ENCODE measurements around the gene TRPM3. TPM values are rescaled to one million over a fixed set of nuclear protein-coding genes. Genes with fewer than 3 reads are reported as not detected.

TRPM3 gene
- total RNA-seq, 1 experiment from 2014 or later: not detected

- CTCF ChIA-PET: no interaction called here
- DNase-seq: no peak
- Mint-ChIP-seq H3K27me3 (ENCODE audit: insufficient read depth, unreplicated experiment) (no peaks in the 10 kb centered on the region), H3K27ac (ENCODE audit: unreplicated experiment) (no peak overlapping the region), H3K4me3 (ENCODE audit: unreplicated experiment) (no peak overlapping the region), H3K36me3 (ENCODE audit: insufficient read depth, unreplicated experiment) (no peaks in the 10 kb centered on the region), H3K4me1 (ENCODE audit: low read depth, unreplicated experiment) (no peaks in the 10 kb centered on the region), H3K9me3 (ENCODE audit: unreplicated experiment) (no peaks in the 10 kb centered on the region)
- POLR2A ChIA-PET: no interaction called here
- Histone ChIP-seq H3K4me1 (no peaks in the 10 kb centered on the region), H3K27me3 (replicated peaks; ENCODE audit: control insufficient read depth, insufficient read depth, low read length) (no peaks in the 10 kb centered on the region), H3K36me3 (ENCODE audit: control insufficient read depth, insufficient read depth, low read length) (no peaks in the 10 kb centered on the region), H3K9me3 (no peaks in the 10 kb centered on the region), H3K4me3 (ENCODE audit: low read depth, low read length) (no peak overlapping the region)
- intact Hi-C loops (cut with micrococcal nuclease; ENCODE audit: unreplicated experiment): no loop called here
- TF ChIP-seq, protein P1, sequence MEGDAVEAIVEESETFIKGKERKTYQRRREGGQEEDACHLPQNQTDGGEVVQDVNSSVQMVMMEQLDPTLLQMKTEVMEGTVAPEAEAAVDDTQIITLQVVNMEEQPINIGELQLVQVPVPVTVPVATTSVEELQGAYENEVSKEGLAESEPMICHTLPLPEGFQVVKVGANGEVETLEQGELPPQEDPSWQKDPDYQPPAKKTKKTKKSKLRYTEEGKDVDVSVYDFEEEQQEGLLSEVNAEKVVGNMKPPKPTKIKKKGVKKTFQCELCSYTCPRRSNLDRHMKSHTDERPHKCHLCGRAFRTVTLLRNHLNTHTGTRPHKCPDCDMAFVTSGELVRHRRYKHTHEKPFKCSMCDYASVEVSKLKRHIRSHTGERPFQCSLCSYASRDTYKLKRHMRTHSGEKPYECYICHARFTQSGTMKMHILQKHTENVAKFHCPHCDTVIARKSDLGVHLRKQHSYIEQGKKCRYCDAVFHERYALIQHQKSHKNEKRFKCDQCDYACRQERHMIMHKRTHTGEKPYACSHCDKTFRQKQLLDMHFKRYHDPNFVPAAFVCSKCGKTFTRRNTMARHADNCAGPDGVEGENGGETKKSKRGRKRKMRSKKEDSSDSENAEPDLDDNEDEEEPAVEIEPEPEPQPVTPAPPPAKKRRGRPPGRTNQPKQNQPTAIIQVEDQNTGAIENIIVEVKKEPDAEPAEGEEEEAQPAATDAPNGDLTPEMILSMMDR (IDR thresholded peaks at IDR 0.05; ENCODE audit: insufficient read depth in 1 of 2, low read depth in 1 of 2, low read length in 1 of 2, severe bottlenecking in 1 of 2, unreplicated experiment in 1 of 2): no peak
- no TSS peak for BruUV-seq (replicated peaks)
These were observed 5.9 kb downstream of the TRPM3 start for GRCh38 chr9:71115448-71115975.

DNA sequence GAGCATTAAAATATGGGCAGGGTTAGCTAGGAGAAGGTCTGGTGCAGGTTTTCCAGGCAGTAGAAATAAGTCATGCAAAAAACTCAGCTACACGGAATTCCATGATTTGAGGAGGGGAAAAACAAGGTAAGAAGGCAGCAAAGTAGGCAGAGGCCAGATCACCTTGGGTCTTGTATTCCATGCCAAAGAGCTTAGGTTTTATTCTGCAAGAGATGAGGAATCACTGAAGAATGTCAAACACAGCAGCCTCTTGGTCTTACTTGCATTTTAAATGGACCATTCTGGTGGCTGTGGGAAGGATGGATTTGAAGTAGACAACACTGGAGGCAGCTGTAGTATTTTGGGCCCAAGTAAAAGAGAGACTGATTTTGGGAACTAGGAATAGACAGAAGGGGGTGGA lies 8.6 kb downstream of the TRPM3 start:
- TF ChIP-seq, protein P1 (IDR thresholded peaks at IDR 0.05; ENCODE audit: insufficient read depth in 1 of 2, low read depth in 1 of 2, low read length in 1 of 2, severe bottlenecking in 1 of 2, unreplicated experiment in 1 of 2): no peak
- DNase-seq: no peak
- Mint-ChIP-seq H3K4me3 (ENCODE audit: unreplicated experiment) (no peak overlapping the region), H3K36me3 (ENCODE audit: insufficient read depth, unreplicated experiment) (no peaks in the 10 kb centered on the region), H3K9me3 (ENCODE audit: unreplicated experiment) (no peaks in the 10 kb centered on the region), H3K4me1 (ENCODE audit: low read depth, unreplicated experiment) (no peaks in the 10 kb centered on the region), H3K27ac (ENCODE audit: unreplicated experiment) (no peak overlapping the region), H3K27me3 (ENCODE audit: insufficient read depth, unreplicated experiment) (no peaks in the 10 kb centered on the region)
- intact Hi-C loops (cut with micrococcal nuclease; ENCODE audit: unreplicated experiment): no loop called here
- H3K27me3 ChIP-seq (replicated peaks; ENCODE audit: control insufficient read depth, insufficient read depth, low read length): no peaks in the 10 kb centered on the region
- H3K36me3 ChIP-seq (ENCODE audit: control insufficient read depth, insufficient read depth, low read length): no peaks in the 10 kb centered on the region
- BruUV-seq (replicated peaks): no TSS peak
- CTCF ChIA-PET: no interaction called here
- no peak overlapping the region for H3K4me3 ChIP-seq (ENCODE audit: low read depth, low read length)
- H3K4me1 ChIP-seq: no peaks in the 10 kb centered on the region
- no peaks in the 10 kb centered on the region for H3K9me3 ChIP-seq
- POLR2A ChIA-PET: no interaction called here

GRCh38 chr9:71108937-71109336 lies 12.5 kb downstream of the TRPM3 start:
- POLR2A ChIA-PET: no interaction called here
- CTCF ChIA-PET: no interaction called here
- no TSS peak for BruUV-seq (replicated peaks)

More at GRCh38 chr9:71108937-71109336, 12.5 kb downstream of the TRPM3 start:
- Histone ChIP-seq H3K36me3 (ENCODE audit: control insufficient read depth, insufficient read depth, low read length) (no peaks in the 10 kb centered on the region), H3K27me3 (replicated peaks; ENCODE audit: control insufficient read depth, insufficient read depth, low read length) (no peaks in the 10 kb centered on the region), H3K4me1 (no peaks in the 10 kb centered on the region), H3K9me3 (no peaks in the 10 kb centered on the region), H3K4me3 (ENCODE audit: low read depth, low read length) (no peak overlapping the region)
- TF ChIP-seq, protein P1 (IDR thresholded peaks at IDR 0.05; ENCODE audit: insufficient read depth in 1 of 2, low read depth in 1 of 2, low read length in 1 of 2, severe bottlenecking in 1 of 2, unreplicated experiment in 1 of 2): no peak
- Mint-ChIP-seq H3K27me3 (ENCODE audit: insufficient read depth, unreplicated experiment) (no peaks in the 10 kb centered on the region), H3K27ac (ENCODE audit: unreplicated experiment) (no peak overlapping the region), H3K9me3 (ENCODE audit: unreplicated experiment) (no peaks in the 10 kb centered on the region), H3K4me1 (ENCODE audit: low read depth, unreplicated experiment) (no peaks in the 10 kb centered on the region), H3K4me3 (ENCODE audit: unreplicated experiment) (no peak overlapping the region), H3K36me3 (ENCODE audit: insufficient read depth, unreplicated experiment) (no peaks in the 10 kb centered on the region)
- no peak for DNase-seq
- intact Hi-C loops (cut with micrococcal nuclease; ENCODE audit: unreplicated experiment): no loop called here
